GM12878 (cell line): ENCODE data around the gene ATF4. TPM values are rescaled to one million over a fixed set of nuclear protein-coding genes. Genes with fewer than 3 reads are reported as not detected.

Experiments
- ATAC-seq: fragments of 200-7000 bp; cut with Tn5 transposase; 3 replicates; pipeline ENCODE4 v1.9.1; 2020; ENCODE audit warnings: mild to moderate bottlenecking, moderate library complexity
- BruUV-seq: library from RNA; stranded (reverse); fragments of 400-500 nt; replicated peaks from 2 replicates; lab custom pipeline; 2021; lab: Mats Ljungman, UMichigan
- CTCF ChIA-PET: fragments of 300-600 bp; sonication (Branson Sonifier 250); formaldehyde crosslinking; extraction: SDS; loops from one replicate; lab custom pipeline; 2021; ENCODE audit warnings: inconsistent platforms; lab: Yijun Ruan, JAX
- POLR2A ChIA-PET: fragments of 350-600 bp; formaldehyde crosslinking; extraction: SDS; loops from one replicate; lab custom pipeline; 2021; ENCODE audit warnings: inconsistent platforms; lab: Charles Lee
- RAD21 ChIA-PET: fragments of 300-600 bp; sonication (Branson Sonifier 250); formaldehyde crosslinking; loops from one replicate; lab custom pipeline; 2023; ENCODE audit warnings: antibody characterized with exemption; ENCODE audit not compliant: unreplicated experiment; lab: Charles Lee
- SMC1A ChIA-PET: fragments of 300-600 bp; sonication (Branson Sonifier 250); formaldehyde crosslinking; loops from one replicate; lab custom pipeline; 2023; ENCODE audit not compliant: unreplicated experiment, uncharacterized antibody; lab: Charles Lee
- DNase-seq: peaks from one replicate; pipeline ENCODE4 v3.0.0-alpha.2; 2011; ENCODE audit warnings: low read depth, low spot score
- FAIRE-seq: peaks from 3 replicates; lab custom pipeline; 2011; peaks lifted over from hg19 to GRCh38; lab: Jason Lieb, UNC
- H2AFZ ChIP-seq: 2 replicates; pipeline ENCODE4 v1.6.0; 2011; ENCODE audit warnings: low read depth, low read length, control low read depth; ENCODE audit not compliant: control insufficient read depth
- H3K27ac ChIP-seq: 2 replicates; pipeline ENCODE4 v1.5.1; 2011; ENCODE audit warnings: control low read depth; ENCODE audit not compliant: control insufficient read depth, insufficient read depth
- H3K27me3 ChIP-seq, 2 experiments: replicated peaks in 1 of 2; 2 replicates each; pipeline versions ENCODE4 v1.6.0 to v1.6.1; 2011; ENCODE audit warnings: low read length in 1 of 2; ENCODE audit not compliant: control insufficient read depth in 2 of 2, insufficient read depth in 2 of 2
- H3K36me3 ChIP-seq, 2 experiments: 2 replicates each; pipeline ENCODE4 v1.5.1; 2011; ENCODE audit warnings: low read length in 1 of 2; ENCODE audit not compliant: control insufficient read depth in 2 of 2, insufficient read depth in 2 of 2
- H3K4me1 ChIP-seq: 2 replicates; pipeline ENCODE4 v1.6.1; 2011; ENCODE audit warnings: mild to moderate bottlenecking, low read length, moderate library complexity, mixed read lengths; ENCODE audit not compliant: control insufficient read depth, insufficient read depth
- H3K4me2 ChIP-seq: 2 replicates; pipeline ENCODE4 v1.6.0; 2011; ENCODE audit warnings: control low read depth; ENCODE audit not compliant: control insufficient read depth, insufficient read depth
- H3K4me3 ChIP-seq: fragments of 200-600 bp; sonication (generic); 2 replicates; pipeline ENCODE4 v1.5.1; 2016
- H3K79me2 ChIP-seq: 2 replicates; pipeline ENCODE4 v1.6.0; 2011; ENCODE audit warnings: low read length; ENCODE audit not compliant: control insufficient read depth, insufficient read depth
- H3K9ac ChIP-seq: 2 replicates; pipeline ENCODE4 v1.8.0; 2011; ENCODE audit warnings: low read length, control low read depth, mixed read lengths; ENCODE audit not compliant: control insufficient read depth, insufficient read depth
- H3K9me3 ChIP-seq: replicated peaks from 3 replicates; pipeline ENCODE4 v1.5.1; 2011; ENCODE audit warnings: mild to moderate bottlenecking, low read length; ENCODE audit not compliant: control insufficient read depth, insufficient read depth
- H4K20me1 ChIP-seq: 2 replicates; pipeline ENCODE4 v1.6.0; 2011; ENCODE audit not compliant: control insufficient read depth, insufficient read depth
- ASH2L ChIP-seq: fragments of 300-600, 200-600 bp; sonication (generic); IDR thresholded peaks from 2 replicates; pipeline ENCODE4 v1.6.1; 2017; ENCODE audit warnings: low read depth, mild to moderate bottlenecking, borderline replicate concordance
- CBFB ChIP-seq: IDR thresholded peaks from 2 replicates; pipeline ENCODE4 v1.6.1; 2016; ENCODE audit warnings: antibody characterized with exemption, low read depth
- DPF2 ChIP-seq: fragments of 450-650 bp; IDR thresholded peaks from 2 replicates; pipeline ENCODE4 v1.6.1; 2017; ENCODE audit warnings: mild to moderate bottlenecking
- FOS ChIP-seq: IDR thresholded peaks from 3 replicates; pipeline ENCODE4 v1.6.1; 2011; ENCODE audit warnings: borderline replicate concordance; ENCODE audit not compliant: insufficient read length; ENCODE audit errors: extremely low read depth
- HDAC2 ChIP-seq: fragments of 200-600 bp; sonication (generic); IDR thresholded peaks from 2 replicates; pipeline ENCODE4 v1.6.1; 2017
- IRF4 ChIP-seq: IDR thresholded peaks from 2 replicates; pipeline ENCODE4 v1.6.1; 2011; ENCODE audit warnings: low read depth, low read length
- MEF2A ChIP-seq: IDR thresholded peaks from 2 replicates; pipeline ENCODE4 v1.6.1; 2011; ENCODE audit warnings: low read depth, mild to moderate bottlenecking, low read length, moderate library complexity; ENCODE audit not compliant: insufficient read depth
- NFYB ChIP-seq: IDR thresholded peaks from 2 replicates; pipeline ENCODE4 v1.6.1; 2011; ENCODE audit warnings: low read depth, mild to moderate bottlenecking, low read length, improper control_type of control experiment, moderate library complexity; ENCODE audit not compliant: insufficient read depth
- NR2C1 ChIP-seq: fragments of 450-650 bp; IDR thresholded peaks from 2 replicates; pipeline ENCODE4 v1.6.1; 2017; ENCODE audit warnings: antibody characterized with exemption, mild to moderate bottlenecking, moderate library complexity
- POLR2AphosphoS5 ChIP-seq: IDR thresholded peaks from 2 replicates; pipeline ENCODE4 v1.6.1; 2011; ENCODE audit warnings: mild to moderate bottlenecking, low read length, inconsistent platforms
- RCOR1 ChIP-seq: conservative IDR thresholded peaks from 2 replicates; pipeline ENCODE4 v1.6.1; 2012; ENCODE audit warnings: low read depth, low read length, improper control_type of control experiment
- REST ChIP-seq: IDR thresholded peaks from 2 replicates; pipeline ENCODE4 v1.6.1; 2012; ENCODE audit warnings: mild to moderate bottlenecking, low read depth, low read length
- RUNX3 ChIP-seq: IDR thresholded peaks from 2 replicates; pipeline ENCODE4 v1.6.1; 2012; ENCODE audit warnings: low read length, inconsistent platforms
- SMARCA5 ChIP-seq: fragments of 450-650 bp; IDR thresholded peaks from 2 replicates; pipeline ENCODE4 v1.6.1; 2017; ENCODE audit warnings: mild to moderate bottlenecking
- SREBF1 ChIP-seq: IDR thresholded peaks from 2 replicates; pipeline ENCODE4 v1.6.1; 2012; ENCODE audit warnings: mild to moderate bottlenecking, low read length
- STAT3 ChIP-seq: IDR thresholded peaks from 2 replicates; pipeline ENCODE4 v1.6.1; 2011; ENCODE audit warnings: low read depth, low read length, improper control_type of control experiment
- SUPT20H ChIP-seq: IDR thresholded peaks from 2 replicates; pipeline ENCODE4 v1.6.1; 2011; ENCODE audit warnings: low read depth, mild to moderate bottlenecking, low read length, moderate library complexity, borderline replicate concordance; ENCODE audit not compliant: control insufficient read depth
- TCF12 ChIP-seq: IDR thresholded peaks from 2 replicates; pipeline ENCODE4 v1.6.1; 2011; ENCODE audit warnings: low read depth, mild to moderate bottlenecking, low read length
- TCF7 ChIP-seq: IDR thresholded peaks from 2 replicates; pipeline ENCODE4 v1.6.1; 2014; ENCODE audit warnings: antibody characterized with exemption, borderline replicate concordance
- USF2 ChIP-seq: IDR thresholded peaks from 2 replicates; pipeline ENCODE4 v1.6.1; 2011; ENCODE audit warnings: low read depth, low read length, improper control_type of control experiment, borderline replicate concordance
- ZBED1 ChIP-seq: IDR thresholded peaks from 2 replicates; pipeline ENCODE4 v1.6.1; 2016; ENCODE audit warnings: borderline replicate concordance
- ZZZ3 ChIP-seq: IDR thresholded peaks from 2 replicates; pipeline ENCODE4 v1.6.1; 2011; ENCODE audit warnings: low read depth; ENCODE audit not compliant: control insufficient read depth, insufficient read length
- WGBS: methylation state at CpG from one replicate; pipeline ENCODE4 v1.1.6; 2016; ENCODE audit warnings: low lambda C conversion rate; ENCODE audit not compliant: insufficient replicate concordance, insufficient coverage; ENCODE audit errors: missing lambda C conversion rate; 5-methylcytosine and 5-hydroxymethylcytosine counted together
- in situ Hi-C: fragments of 300-500 bp; cut with MboI; formaldehyde crosslinking; loops from 9 replicates; pipeline ENCODE4 v1.14.3; 2018; ENCODE audit warnings: mixed read lengths
- intact Hi-C: fragments of 100-400 bp; cut with micrococcal nuclease; formaldehyde crosslinking; loops from one replicate; pipeline ENCODE4 v1.14.2; 2022; ENCODE audit not compliant: unreplicated experiment
- polyA plus RNA-seq, 11 experiments: library from polyadenylated mRNA; depleted of rRNA in 4 of 11; unstranded in 6 of 11; stranded (reverse) in 5 of 11; fragments of >200 nt; fragmentation: Nextera tagmentation in 4 of 11; fragmentation: Illumina TruSeq in 1 of 11; extraction: Ambion mirVana in 4 of 11; extraction: Trizol in 1 of 11; gene quantifications; 1 replicate in 1 of 11; 2 replicates in 10 of 11; pipeline versions ENCODE4 v1.2.1 to v1.2.3, GENCODE V29; 2011 to 2016; ENCODE audit warnings: inconsistent platforms in 2 of 11, missing spikeins in 2 of 11, low read depth in 1 of 11
- total RNA-seq, 4 experiments: library from RNA; depleted of rRNA in 3 of 4; stranded (reverse); fragments of >200 nt in 3 of 4; fragmentation: Illumina TruSeq in 1 of 4; extraction: Trizol in 1 of 4; gene quantifications; 2 replicates each; pipeline versions ENCODE4 v1.2.1 to v1.2.3, GENCODE V29; 2013 to 2021

ATF4 gene
- total and polyA plus RNA-seq, 10 of the 15 experiments (the other 5 are each of a cell fraction or from before 2014, with no cell fraction given): 88.3 to 605 (median 320) TPM

GRCh38 chr22:39519681-39520225 lies 609 bp upstream of the ATF4 start:
- H3K36me3 ChIP-seq: peaks cover 29 to 34% of the 10 kb centered on the region in 2 experiments; a peak in 3 of 4 replicates
- peak overlapping the region; percentile 98 for H2AFZ ChIP-seq
- in situ Hi-C loops: loop anchor here (25.0 kb wide), 1 partner anchor 357 kb away; the partner anchor contains the start of gene CBX7
- no peaks in the 10 kb centered on the region for H3K27me3 ChIP-seq
- BruUV-seq: TSS peak; percentile 91
- intact Hi-C loops: loop anchor here (2.0 to 5.0 kb wide), 3 partner anchors 17 to 122 kb away; partner anchors contain the start of genes MIEF1 and TAB1
- no peak for FAIRE-seq
- H3K4me1 ChIP-seq: peaks cover 26% of the 10 kb centered on the region
- ChIA-PET RAD21 (interaction anchor here (0.6 to 1.6 kb wide), 18 partner anchors 10 to 524 kb away, joined by 3 to 44 read pairs (median 6); partner anchors contain the start of genes MIEF1, RPL3 and TAB1), SMC1A (interaction anchor here (0.6 to 1.3 kb wide), 12 partner anchors 10 to 505 kb away, joined by 3 to 11 read pairs (median 3); partner anchors contain the start of genes MIEF1 and RPL3), POLR2A (interaction anchor here (0.5 to 1.2 kb wide), 17 partner anchors 9 to 1878 kb away, joined by 3 to 32 read pairs (median 4); partner anchors contain the start of genes MIEF1, RPL3, RPS19BP1 and TAB1), CTCF (interaction anchor here (0.6 to 17.8 kb wide), 22 partner anchors 9 to 773 kb away, joined by 3 to 372 read pairs (median 4); partner anchors contain the start of genes MIEF1, RPL3, RPS19BP1 and TAB1)
- WGBS: under 1% methylated on average over 43 of the region's 47 CpGs
- H3K9ac ChIP-seq: peak overlapping the region; percentile 99
- peak overlapping the region; percentile 97 for H3K4me3 ChIP-seq
- H3K79me2 ChIP-seq: peaks cover 61% of the 10 kb centered on the region
- H4K20me1 ChIP-seq: peaks cover 23% of the 10 kb centered on the region; the same call in 1 of the 2 replicates
- H3K9me3 ChIP-seq: no peaks in the 10 kb centered on the region
- H3K27ac ChIP-seq: peak overlapping the region; percentile 96
- peak overlapping the region; percentile 91 for H3K4me2 ChIP-seq
- peak; percentile 93 for DNase-seq
- ATAC-seq: peak; percentile 91
- no peak for TF ChIP-seq TCF7
- no peak for TF ChIP-seq ZZZ3
- TF ChIP-seq FOS: peak; percentile 51
- TF ChIP-seq RCOR1: peak; percentile 71; the same call in 1 of the 2 replicates
- no peak for TF ChIP-seq HDAC2
- no peak for TF ChIP-seq ZBED1
- peak; percentile 53 for TF ChIP-seq DPF2
- TF ChIP-seq POLR2AphosphoS5: no peak
- TF ChIP-seq SREBF1: no peak
- TF ChIP-seq CBFB: no peak
- peak; percentile 76; the same call in 1 of the 2 replicates for TF ChIP-seq SMARCA5
- TF ChIP-seq RUNX3: no peak
- no peak for TF ChIP-seq NR2C1
- no peak for TF ChIP-seq USF2
- no peak for TF ChIP-seq TCF12
- TF ChIP-seq SUPT20H: no peak
- no peak for TF ChIP-seq MEF2A
- no peak for TF ChIP-seq IRF4
- TF ChIP-seq STAT3: no peak
- TF ChIP-seq NFYB: peak; percentile 90
- no peak for TF ChIP-seq ASH2L
- no peak for TF ChIP-seq REST
